Karpas-422 (cell line): ENCODE results near the gene XPOT. TPM values are rescaled to one million over a fixed set of nuclear protein-coding genes. Genes with fewer than 3 reads are reported as not detected.

Source experiments
- DNase-seq: peaks from one replicate; pipeline ENCODE4 v3.0.0-alpha.2; 2015
- H2AFZ ChIP-seq: fragments of 200-600 bp; sonication (generic); 2 replicates; pipeline ENCODE4 v1.6.1; 2014; ENCODE audit warnings: antibody characterized with exemption, low read length, mixed read lengths
- H3K27ac ChIP-seq: fragments of 200-600 bp; sonication (generic); 2 replicates; pipeline ENCODE4 v1.5.1; 2014; ENCODE audit warnings: mild to moderate bottlenecking, low read length, moderate library complexity
- H3K27me3 ChIP-seq: fragments of 200-600 bp; sonication (generic); 2 replicates; pipeline ENCODE4 v1.6.1; 2014; ENCODE audit warnings: low read length, mixed read lengths
- H3K36me3 ChIP-seq: fragments of 200-600 bp; sonication (generic); 2 replicates; pipeline ENCODE4 v1.6.1; 2014; ENCODE audit warnings: low read length, mixed read lengths; ENCODE audit not compliant: insufficient read depth
- H3K4me1 ChIP-seq: fragments of 200-600 bp; sonication (generic); 2 replicates; pipeline ENCODE4 v1.6.1; 2014; ENCODE audit warnings: mild to moderate bottlenecking, low read length, mixed read lengths
- H3K4me2 ChIP-seq: fragments of 200-600 bp; sonication (generic); 2 replicates; pipeline ENCODE4 v1.6.1; 2014; ENCODE audit warnings: low read length, low read depth, mild to moderate bottlenecking; ENCODE audit not compliant: poor library complexity, severe bottlenecking
- H3K4me3 ChIP-seq: fragments of 200-600 bp; sonication (generic); 2 replicates; pipeline ENCODE4 v1.5.1; 2014; ENCODE audit warnings: mild to moderate bottlenecking, antibody characterized with exemption, low read length, mixed read lengths
- H3K79me2 ChIP-seq: fragments of 200-600 bp; sonication (generic); 2 replicates; pipeline ENCODE4 v1.6.1; 2014; ENCODE audit warnings: mild to moderate bottlenecking, low read length, mixed read lengths
- H3K9ac ChIP-seq: fragments of 200-600 bp; sonication (generic); 2 replicates; pipeline ENCODE4 v1.6.0; 2014; ENCODE audit warnings: low read length
- H3K9me2 ChIP-seq: fragments of 200-600 bp; sonication (generic), shearing (Covaris generic); replicated peaks from 2 replicates; pipeline ENCODE4 v1.6.0; 2014; ENCODE audit warnings: mild to moderate bottlenecking, low read length, moderate library complexity; ENCODE audit not compliant: insufficient read depth
- H3K9me3 ChIP-seq: fragments of 300-700, 200-600 bp; sonication (generic); 2 replicates; pipeline ENCODE4 v1.6.1; 2014; ENCODE audit warnings: low read length, mixed read lengths
- H4K20me1 ChIP-seq: fragments of 200-600 bp; sonication (generic); 2 replicates; pipeline ENCODE4 v1.6.1; 2014; ENCODE audit warnings: mild to moderate bottlenecking, antibody characterized with exemption, low read length, low read depth; ENCODE audit not compliant: insufficient read depth
- total RNA-seq: library from RNA; depleted of rRNA; stranded (reverse); fragments of >200 nt; shearing (Covaris generic); gene quantifications from 2 replicates; pipeline ENCODE4 v1.2.3, GENCODE V29; 2014; ENCODE audit warnings: low replicate concordance

Gene XPOT
- total RNA-seq, 1 experiment from 2014 or later: 169 TPM

DNA sequence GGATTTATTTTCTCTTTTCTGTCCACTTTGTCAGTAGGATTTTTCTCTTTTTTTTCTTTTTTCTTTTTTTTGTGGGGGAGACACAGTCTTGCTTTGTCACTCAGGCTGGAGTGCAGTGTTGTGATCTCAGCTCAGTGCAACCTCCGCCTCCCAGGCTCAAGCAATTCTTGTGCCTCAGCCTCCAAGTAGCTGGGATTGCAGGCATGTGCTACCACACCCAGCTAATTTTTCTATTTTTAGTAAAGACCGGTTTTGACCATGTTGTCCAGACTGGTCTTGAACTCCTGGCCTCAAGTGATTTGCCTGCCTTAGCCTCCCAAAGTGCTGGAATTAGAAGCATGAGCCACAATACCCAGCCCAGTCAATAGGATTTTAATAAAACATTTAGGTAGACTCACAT is 26.7 kb downstream of the XPOT start:
- Histone ChIP-seq H3K36me3 (peaks cover 78% of the 10 kb centered on the region), H3K4me1 (no peaks in the 10 kb centered on the region), H3K4me3 (no peak overlapping the region), H3K9me2 (no peaks in the 10 kb centered on the region), H2AFZ (no peak overlapping the region), H3K79me2 (peaks cover 23% of the 10 kb centered on the region; the same call in 1 of the 2 replicates), H3K27ac (no peak overlapping the region), H3K4me2 (no peak overlapping the region), H3K27me3 (no peaks in the 10 kb centered on the region), H4K20me1 (no peaks in the 10 kb centered on the region), H3K9ac (no peak overlapping the region), H3K9me3 (no peaks in the 10 kb centered on the region)
- no peak for DNase-seq

DNA sequence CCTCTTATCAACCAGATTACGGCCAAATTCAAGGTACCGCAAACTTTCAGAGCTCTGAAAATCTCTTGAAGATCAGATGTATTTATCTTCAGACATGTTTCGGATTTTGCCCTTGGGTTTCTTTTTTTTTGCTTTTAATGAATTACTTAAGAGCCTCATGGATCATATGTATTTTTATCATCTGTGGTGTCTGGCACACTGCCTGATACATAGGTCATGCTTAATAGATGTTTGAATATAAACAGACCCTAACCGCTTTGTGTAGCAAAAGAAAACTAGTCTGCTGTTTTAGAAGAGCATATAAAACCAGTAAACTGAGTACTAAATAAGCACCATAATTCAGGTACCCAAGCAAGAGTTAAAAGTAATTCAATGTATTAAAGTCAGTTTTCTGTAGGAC is 27.6 kb downstream of the XPOT start:
- no peaks in the 10 kb centered on the region for H3K27me3 ChIP-seq

DNA sequence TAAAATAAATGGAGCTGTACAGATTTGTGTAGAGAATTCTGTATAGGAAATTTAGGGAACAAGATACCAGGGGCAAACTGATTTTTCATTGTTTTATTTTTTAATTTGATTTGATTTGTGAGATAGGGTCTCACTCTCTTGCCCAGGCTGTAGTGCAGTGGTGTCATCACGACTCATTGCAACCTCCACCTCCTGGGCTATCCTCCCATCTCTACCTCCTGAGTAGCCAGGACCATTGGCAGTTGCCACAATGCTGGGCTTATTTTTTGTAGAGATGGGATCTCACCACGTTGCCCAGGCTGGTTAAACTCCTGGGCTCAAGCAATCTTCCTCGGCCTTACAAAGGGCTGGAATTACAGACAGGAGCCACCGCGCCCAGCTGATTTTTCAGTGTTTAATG is 29.7 kb downstream of the XPOT start:
- Histone ChIP-seq H3K9me3 (no peaks in the 10 kb centered on the region), H2AFZ (no peak overlapping the region), H3K9me2 (no peaks in the 10 kb centered on the region), H3K36me3 (peaks cover 77% of the 10 kb centered on the region), H3K4me3 (no peak overlapping the region), H4K20me1 (no peaks in the 10 kb centered on the region), H3K4me1 (no peaks in the 10 kb centered on the region), H3K79me2 (peaks cover 26% of the 10 kb centered on the region), H3K27ac (no peak overlapping the region), H3K27me3 (no peaks in the 10 kb centered on the region), H3K4me2 (no peak overlapping the region), H3K9ac (no peak overlapping the region)
- DNase-seq: no peak

More for the DNA sequence above, 27.6 kb downstream of the XPOT start:
- Histone ChIP-seq H3K9ac (no peak overlapping the region), H3K9me3 (no peaks in the 10 kb centered on the region), H3K4me1 (no peaks in the 10 kb centered on the region), H3K27ac (no peak overlapping the region), H3K79me2 (peaks cover 25% of the 10 kb centered on the region), H3K4me2 (no peak overlapping the region), H3K36me3 (peaks cover 76% of the 10 kb centered on the region), H3K4me3 (no peak overlapping the region), H4K20me1 (no peaks in the 10 kb centered on the region), H3K9me2 (no peaks in the 10 kb centered on the region), H2AFZ (no peak overlapping the region)
- no peak for DNase-seq

DNA sequence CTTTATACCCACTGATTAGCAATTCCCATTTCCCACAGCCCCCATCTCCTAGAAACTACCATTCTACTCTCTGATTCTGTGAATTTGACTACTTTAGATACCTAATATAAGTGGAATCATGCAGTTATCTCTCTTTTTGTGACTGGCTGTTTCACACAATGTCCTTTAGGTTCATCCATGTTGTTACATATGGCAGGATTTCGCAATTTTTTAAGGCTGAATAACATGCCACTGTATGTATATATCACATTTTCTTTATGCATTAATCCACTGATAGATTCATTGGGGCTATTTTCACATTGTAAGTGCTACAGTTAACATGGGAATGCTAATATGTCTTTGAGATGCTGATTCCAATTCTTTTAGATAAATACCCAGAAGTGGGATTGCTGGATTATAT is 35.9 kb downstream of the XPOT start:
- H4K20me1 ChIP-seq: no peaks in the 10 kb centered on the region
- H3K4me2 ChIP-seq: no peak overlapping the region
- no peak overlapping the region for H3K27ac ChIP-seq
- H3K79me2 ChIP-seq: peaks cover 25% of the 10 kb centered on the region
- no peak overlapping the region for H3K9ac ChIP-seq
- H3K9me3 ChIP-seq: no peaks in the 10 kb centered on the region
- H3K4me3 ChIP-seq: no peak overlapping the region
- H3K27me3 ChIP-seq: no peaks in the 10 kb centered on the region
- H3K4me1 ChIP-seq: no peaks in the 10 kb centered on the region
- no peaks in the 10 kb centered on the region for H3K9me2 ChIP-seq
- peaks cover 71% of the 10 kb centered on the region for H3K36me3 ChIP-seq
- H2AFZ ChIP-seq: no peak overlapping the region
- no peak for DNase-seq

DNA sequence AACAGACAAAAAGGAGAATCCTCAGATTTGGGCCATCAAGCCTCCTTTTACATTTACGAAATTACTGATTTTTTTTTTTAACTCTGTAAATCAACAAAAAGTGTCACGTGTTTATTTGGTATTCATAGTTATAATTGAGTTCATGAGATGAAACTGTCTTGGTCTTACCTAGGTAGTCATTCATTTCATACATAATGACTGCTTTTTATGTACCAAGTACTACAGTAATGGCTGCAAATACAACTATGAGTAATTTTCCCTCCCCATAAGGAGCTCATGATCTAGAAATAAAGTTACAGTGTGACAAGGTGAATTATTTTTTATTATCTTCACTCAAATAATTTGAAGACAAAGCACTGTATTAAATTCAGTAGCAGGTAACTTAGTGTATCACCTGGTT is 41.3 kb downstream of the XPOT start:
- no peak overlapping the region for H3K4me3 ChIP-seq
- no peak overlapping the region for H3K27ac ChIP-seq
- H3K27me3 ChIP-seq: no peaks in the 10 kb centered on the region
- DNase-seq: no peak
- H3K9me3 ChIP-seq: no peaks in the 10 kb centered on the region
- no peaks in the 10 kb centered on the region for H3K9me2 ChIP-seq
- H3K9ac ChIP-seq: no peak overlapping the region
- H3K4me2 ChIP-seq: no peak overlapping the region
- no peak overlapping the region for H2AFZ ChIP-seq
- H3K4me1 ChIP-seq: peaks cover 8% of the 10 kb centered on the region
- H3K36me3 ChIP-seq: peaks cover 54% of the 10 kb centered on the region
- peaks cover 15% of the 10 kb centered on the region for H3K79me2 ChIP-seq
- H4K20me1 ChIP-seq: no peaks in the 10 kb centered on the region

DNA sequence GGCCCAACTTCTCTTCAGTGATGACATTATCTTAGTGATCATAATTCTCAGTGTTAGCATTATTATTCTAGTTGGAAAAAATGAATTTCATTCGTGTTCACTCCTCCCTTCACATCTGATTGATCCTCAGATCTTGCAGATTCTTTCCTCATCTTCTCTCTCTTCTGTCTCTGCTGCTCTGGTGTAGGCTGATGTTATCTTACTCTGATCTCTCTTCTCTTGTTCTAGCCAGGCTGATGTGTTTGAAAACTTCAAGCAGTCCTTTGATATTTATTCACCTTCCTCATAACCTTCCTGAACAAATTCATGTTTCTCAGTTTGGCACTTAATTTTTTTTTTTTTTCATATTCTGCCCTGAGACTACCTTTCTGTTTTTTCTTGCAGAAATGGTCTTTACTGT is 42.1 kb downstream of the XPOT start:
- no peak overlapping the region for H3K4me3 ChIP-seq
- peaks cover 46% of the 10 kb centered on the region for H3K36me3 ChIP-seq
- DNase-seq: no peak
- H3K4me2 ChIP-seq: no peak overlapping the region
- H3K4me1 ChIP-seq: peaks cover 15% of the 10 kb centered on the region
- no peaks in the 10 kb centered on the region for H3K27me3 ChIP-seq
- H3K9ac ChIP-seq: no peak overlapping the region
- no peaks in the 10 kb centered on the region for H3K9me2 ChIP-seq
- no peaks in the 10 kb centered on the region for H4K20me1 ChIP-seq
- no peak overlapping the region for H3K27ac ChIP-seq
- H3K79me2 ChIP-seq: peaks cover 12% of the 10 kb centered on the region; the same call in 1 of the 2 replicates
- no peaks in the 10 kb centered on the region for H3K9me3 ChIP-seq
- no peak overlapping the region for H2AFZ ChIP-seq

DNA sequence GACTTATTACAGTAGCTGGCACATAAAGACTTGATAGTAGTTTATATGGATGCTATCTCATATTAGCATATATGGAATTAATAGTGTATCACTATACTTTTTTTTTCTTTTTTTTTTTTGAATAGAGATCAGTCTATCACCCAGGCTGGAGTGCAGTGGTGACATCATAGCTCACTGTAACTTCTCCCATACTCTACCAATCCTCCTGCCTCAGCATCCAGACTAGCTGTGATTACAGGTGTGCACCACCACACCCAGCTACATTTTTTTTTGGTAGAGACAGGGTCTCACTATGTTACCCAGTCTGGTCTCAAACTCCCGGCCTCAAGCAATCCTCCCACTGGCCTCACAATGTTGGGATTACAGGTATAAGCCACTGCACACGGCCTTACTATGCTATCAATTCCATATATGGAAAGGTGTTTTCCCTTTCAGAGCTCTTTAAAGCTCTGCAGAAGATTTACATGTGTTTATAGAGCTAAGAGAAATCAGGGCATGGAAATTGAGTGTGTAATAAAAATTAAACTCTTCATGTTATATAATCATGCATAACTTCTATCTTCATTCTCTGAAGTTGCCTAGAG is 46.0 kb downstream of the XPOT start:
- no peaks in the 10 kb centered on the region for H3K9me3 ChIP-seq
- peaks cover 4% of the 10 kb centered on the region for H4K20me1 ChIP-seq
- no peak overlapping the region for H2AFZ ChIP-seq
- peaks cover 23% of the 10 kb centered on the region for H3K4me1 ChIP-seq
- H3K27me3 ChIP-seq: no peaks in the 10 kb centered on the region
- DNase-seq: no peak
- H3K27ac ChIP-seq: peak overlapping the region; percentile 48
- H3K36me3 ChIP-seq: peaks cover 18% of the 10 kb centered on the region; the same call in 1 of the 2 replicates
- H3K9ac ChIP-seq: peak overlapping the region; percentile 89; the same call in 1 of the 2 replicates
- H3K79me2 ChIP-seq: peaks cover 48% of the 10 kb centered on the region
- peak overlapping the region; percentile 84 for H3K4me3 ChIP-seq
- H3K4me2 ChIP-seq: peak overlapping the region; percentile 94
- no peaks in the 10 kb centered on the region for H3K9me2 ChIP-seq

DNA sequence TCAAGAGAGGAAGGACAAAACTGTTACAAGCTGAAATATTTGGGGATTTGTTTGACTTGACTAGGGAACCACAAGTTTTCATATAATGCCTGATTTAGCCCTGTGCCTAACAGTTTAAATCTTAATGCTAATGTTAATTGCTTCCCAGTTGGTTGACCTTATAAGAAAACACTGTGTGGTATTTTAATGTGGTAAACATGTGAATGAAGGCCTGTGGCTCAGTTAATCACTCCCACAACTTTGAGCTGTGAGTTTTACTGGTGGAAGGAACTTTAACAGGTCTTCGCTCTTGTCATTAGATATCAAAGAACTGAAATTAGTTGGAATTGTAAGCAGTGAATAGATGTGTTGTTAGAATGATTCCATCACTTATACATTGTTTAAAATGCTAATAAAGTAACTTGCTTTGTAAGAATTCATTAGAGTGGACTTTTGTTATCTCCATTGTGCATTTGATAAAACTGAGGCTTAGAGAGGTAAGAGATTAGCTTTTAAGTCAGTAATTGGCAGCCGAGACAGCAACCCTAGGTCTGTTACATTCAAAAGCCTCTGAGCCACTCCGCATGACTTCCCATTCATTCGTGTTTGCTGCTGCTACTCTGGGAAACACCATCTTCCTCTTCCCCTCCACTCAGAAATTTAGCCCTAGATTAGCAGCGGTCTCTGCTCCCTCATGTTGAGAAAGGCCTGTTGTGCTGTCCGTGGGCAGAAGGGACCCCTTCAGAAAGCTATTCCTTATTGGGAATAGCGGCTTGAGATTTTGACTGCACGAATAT is 46.7 kb downstream of the XPOT start:
- Histone ChIP-seq H2AFZ (no peak overlapping the region), H3K27ac (peak overlapping the region; percentile 48), H3K9me2 (no peaks in the 10 kb centered on the region), H3K4me2 (peak overlapping the region; percentile 94), H3K4me1 (peaks cover 30% of the 10 kb centered on the region), H3K9me3 (no peaks in the 10 kb centered on the region), H3K79me2 (peaks cover 54% of the 10 kb centered on the region), H3K27me3 (no peaks in the 10 kb centered on the region), H3K36me3 (peaks cover 18% of the 10 kb centered on the region; the same call in 1 of the 2 replicates), H3K9ac (peak overlapping the region; percentile 89), H4K20me1 (peaks cover 9% of the 10 kb centered on the region), H3K4me3 (peak overlapping the region; percentile 84)
- peak; percentile 78 for DNase-seq
